Adrenal gland (tissue), 5 donors: ENCODE data around the gene ZDHHC14.

ENCODE experiments used
- CTCF ChIP-seq, 6 experiments: fragments of 450-650 bp in 4 of 6; fragments of 200-600 bp in 2 of 6; sonication (generic) in 1 of 6; IDR thresholded peaks; 1 replicate in 5 of 6; 2 replicates in 1 of 6; pipeline versions ENCODE4 v1.5.1 to v1.8.0; 2016 to 2021; ENCODE audit warnings: antibody characterized with exemption in 6 of 6, mild to moderate bottlenecking in 2 of 6, moderate library complexity in 1 of 6
- POLR2A ChIP-seq, 2 donors: fragments of 450-650 bp; IDR thresholded peaks; one replicate each; pipeline ENCODE4 v1.6.1; 2017; ENCODE audit warnings: antibody characterized with exemption in 2 of 2, mild to moderate bottlenecking in 2 of 2, moderate library complexity in 1 of 2
- donor health status: DM: no; HTN: no; CAD: no.

- TF ChIP-seq CTCF (IDR thresholded peaks at IDR 0.05) (no peak), POLR2A (IDR thresholded peaks at IDR 0.05) (no peak)
These were observed 271.8 kb downstream of the ZDHHC14 start for GRCh38 chr6:157652601-157653363.
